IMR-90 (cell line): Measurements from ENCODE around the gene DNAJB4. TPM values are rescaled to one million over a fixed set of nuclear protein-coding genes. Genes with fewer than 3 reads are reported as not detected.

Experiments used
- ATAC-seq: fragments of 200-7000 bp; cut with Tn5 transposase; 2 replicates; pipeline ENCODE4 v1.9.1; 2020; ENCODE audit warnings: low read depth, mild to moderate bottlenecking, moderate library complexity
- BruUV-seq: library from RNA; stranded (reverse); fragments of 400-500 nt; replicated peaks from 2 replicates; lab custom pipeline; 2021; lab: Mats Ljungman, UMichigan
- CTCF ChIA-PET: fragments of 300-600 bp; formaldehyde crosslinking; extraction: SDS; loops from one replicate; lab custom pipeline; 2021; ENCODE audit warnings: antibody characterized with exemption; lab: Yijun Ruan, JAX
- POLR2A ChIA-PET: fragments of 300-600 bp; sonication (Branson Sonifier 250); formaldehyde crosslinking; loops from one replicate; lab custom pipeline; 2022; ENCODE audit warnings: antibody characterized with exemption; ENCODE audit not compliant: unreplicated experiment; lab: Charles Lee
- DNase-seq: peaks from one replicate; pipeline ENCODE4 v3.0.0; 2013
- H2AFZ ChIP-seq: replicated peaks from 2 replicates; pipeline ENCODE3; 2013; ENCODE audit warnings: low read length, mild to moderate bottlenecking; ENCODE audit not compliant: poor library complexity
- H2AK5ac ChIP-seq: 2 replicates; pipeline ENCODE4 v1.6.1; 2013; ENCODE audit warnings: low read depth, low read length, inconsistent platforms
- H2AK9ac ChIP-seq: replicated peaks from 2 replicates; pipeline ENCODE3; 2013; ENCODE audit warnings: mild to moderate bottlenecking, low read depth, low read length, moderate library complexity; ENCODE audit not compliant: poor library complexity
- H2BK120ac ChIP-seq: 2 replicates; pipeline ENCODE4 v1.6.1; 2013; ENCODE audit warnings: low read depth, low read length, inconsistent platforms
- H2BK15ac ChIP-seq: 3 replicates; pipeline ENCODE4 v1.6.1; 2013; ENCODE audit warnings: low read depth, low read length, inconsistent platforms
- H2BK20ac ChIP-seq: 2 replicates; pipeline ENCODE4 v1.6.1; 2013; ENCODE audit warnings: low read depth, mild to moderate bottlenecking, inconsistent platforms, low read length, moderate library complexity
- H2BK5ac ChIP-seq: 2 replicates; pipeline ENCODE4 v1.6.1; 2013; ENCODE audit warnings: mild to moderate bottlenecking, low read depth, low read length, inconsistent platforms; ENCODE audit not compliant: poor library complexity, severe bottlenecking
- H3K14ac ChIP-seq: replicated peaks from 2 replicates; pipeline ENCODE4 v1.6.1; 2013; ENCODE audit warnings: low read depth, low read length, inconsistent platforms
- H3K18ac ChIP-seq: 2 replicates; pipeline ENCODE4 v1.6.1; 2013; ENCODE audit warnings: low read depth, low read length, control low read depth
- H3K23ac ChIP-seq: 2 replicates; pipeline ENCODE4 v1.6.1; 2013; ENCODE audit warnings: low read depth, low read length, inconsistent platforms
- H3K27ac ChIP-seq: 2 replicates; pipeline ENCODE4 v1.5.1; 2013; ENCODE audit warnings: mild to moderate bottlenecking, control low read depth, low read length; ENCODE audit not compliant: insufficient read depth
- H3K27me3 ChIP-seq: 2 replicates; pipeline ENCODE4 v1.6.1; 2013; ENCODE audit warnings: low read length; ENCODE audit not compliant: control insufficient read depth, insufficient read depth
- H3K36me3 ChIP-seq: 2 replicates; pipeline ENCODE4 v1.6.1; 2013; ENCODE audit warnings: low read length, mixed read lengths; ENCODE audit not compliant: control insufficient read depth, insufficient read depth
- H3K4ac ChIP-seq: 2 replicates; pipeline ENCODE4 v1.6.1; 2013; ENCODE audit warnings: low read depth, low read length, inconsistent platforms
- H3K4me1 ChIP-seq: 2 replicates; pipeline ENCODE4 v1.6.1; 2013; ENCODE audit warnings: low read length, mixed read lengths; ENCODE audit not compliant: control insufficient read depth, insufficient read depth
- H3K4me2 ChIP-seq: 2 replicates; pipeline ENCODE4 v1.6.1; 2013; ENCODE audit warnings: low read depth, mild to moderate bottlenecking, control low read depth, low read length, moderate library complexity
- H3K4me3 ChIP-seq: 2 replicates; pipeline ENCODE4 v1.5.1; 2013; ENCODE audit warnings: low read depth, mild to moderate bottlenecking, control low read depth, low read length, moderate library complexity; ENCODE audit not compliant: insufficient read depth
- H3K56ac ChIP-seq: 2 replicates; pipeline ENCODE4 v1.6.1; 2013; ENCODE audit warnings: low read length, inconsistent platforms; ENCODE audit not compliant: insufficient read depth; ENCODE audit errors: extremely low read depth
- H3K79me1 ChIP-seq, 2 experiments: 2 replicates each; pipeline ENCODE4 v1.6.1; 2013; ENCODE audit warnings: low read length in 2 of 2, inconsistent platforms in 1 of 2, low read depth in 1 of 2
- H3K9ac ChIP-seq: 2 replicates; pipeline ENCODE4 v1.6.1; 2013; ENCODE audit warnings: low read depth, low read length, control low read depth
- H3K9me1 ChIP-seq: 2 replicates; pipeline ENCODE4 v1.6.1; 2013; ENCODE audit warnings: low read length, inconsistent platforms; ENCODE audit not compliant: insufficient read depth
- H3K9me3 ChIP-seq: 2 replicates; pipeline ENCODE4 v1.6.1; 2013; ENCODE audit warnings: low read length; ENCODE audit not compliant: control insufficient read depth, insufficient read depth
- H4K20me1 ChIP-seq: 2 replicates; pipeline ENCODE4 v1.6.1; 2013; ENCODE audit warnings: low read length, inconsistent platforms; ENCODE audit not compliant: insufficient read depth
- H4K5ac ChIP-seq: 2 replicates; pipeline ENCODE4 v1.6.1; 2013; ENCODE audit warnings: mild to moderate bottlenecking, low read depth, low read length, control low read depth
- H4K8ac ChIP-seq, 2 experiments: 2 replicates each; pipeline ENCODE4 v1.6.1; 2013; ENCODE audit warnings: low read depth in 2 of 2, low read length in 2 of 2, control low read depth in 1 of 2, inconsistent platforms in 1 of 2
- H4K91ac ChIP-seq: 2 replicates; pipeline ENCODE4 v1.6.1; 2013; ENCODE audit warnings: low read depth, low read length, inconsistent platforms; ENCODE audit not compliant: insufficient read depth
- BHLHE40 ChIP-seq: fragments of 150-350 bp; IDR thresholded peaks from 2 replicates; pipeline ENCODE4 v1.6.1; 2016; ENCODE audit warnings: mild to moderate bottlenecking, low read depth, low read length
- CEBPB ChIP-seq: IDR thresholded peaks from 2 replicates; pipeline ENCODE4 v1.6.1; 2012; ENCODE audit warnings: low read depth, low read length, improper control_type of control experiment
- CHD1 ChIP-seq: IDR thresholded peaks from 2 replicates; pipeline ENCODE4 v1.6.1; 2012; ENCODE audit warnings: low read depth, low read length, improper control_type of control experiment
- ELK1 ChIP-seq: fragments of 150-350 bp; IDR thresholded peaks from 2 replicates; pipeline ENCODE4 v1.6.1; 2016; ENCODE audit warnings: low read depth, mild to moderate bottlenecking, low read length, moderate library complexity, borderline replicate concordance
- MAFK ChIP-seq: IDR thresholded peaks from 2 replicates; pipeline ENCODE4 v1.6.1; 2012; ENCODE audit warnings: low read depth, low read length, improper control_type of control experiment
- MAZ ChIP-seq: IDR thresholded peaks from 2 replicates; pipeline ENCODE4 v1.6.1; 2012; ENCODE audit warnings: low read depth, mild to moderate bottlenecking, low read length, improper control_type of control experiment, moderate library complexity, borderline replicate concordance
- MXI1 ChIP-seq: IDR thresholded peaks from 2 replicates; pipeline ENCODE4 v1.6.1; 2012; ENCODE audit warnings: low read depth, mild to moderate bottlenecking, low read length, moderate library complexity, borderline replicate concordance
- NFE2L2 ChIP-seq: fragments of 150-350 bp; IDR thresholded peaks from 2 replicates; pipeline ENCODE4 v1.6.1; 2016; ENCODE audit warnings: low read depth, mild to moderate bottlenecking, low read length
- POLR2A ChIP-seq: IDR thresholded peaks from 2 replicates; pipeline ENCODE4 v1.6.1; 2012; ENCODE audit warnings: mild to moderate bottlenecking, low read depth, low read length
- RAD21 ChIP-seq: IDR thresholded peaks from 2 replicates; pipeline ENCODE4 v1.6.1; 2012; ENCODE audit warnings: low read length, improper control_type of control experiment
- RCOR1 ChIP-seq: IDR thresholded peaks from 2 replicates; pipeline ENCODE4 v1.6.1; 2012; ENCODE audit warnings: mild to moderate bottlenecking, low read length, improper control_type of control experiment; ENCODE audit not compliant: insufficient replicate concordance
- RFX5 ChIP-seq: IDR thresholded peaks from 2 replicates; pipeline ENCODE4 v1.8.0; 2012; ENCODE audit warnings: low read depth, mild to moderate bottlenecking, low read length, moderate library complexity
- SMC3 ChIP-seq: fragments of 150-350 bp; IDR thresholded peaks from 2 replicates; pipeline ENCODE4 v1.6.1; 2016; ENCODE audit warnings: low read depth, mild to moderate bottlenecking, antibody characterized with exemption, low read length, moderate library complexity
- WGBS, 2 experiments: methylation state at CpG; one replicate each; pipeline versions ENCODE4 v1.1.5 to v1.1.7; 2013; ENCODE audit warnings: missing lambda C conversion rate in 2 of 2; ENCODE audit not compliant: insufficient read length in 1 of 2; ENCODE audit errors: extremely low coverage in 2 of 2; 5-methylcytosine and 5-hydroxymethylcytosine counted together
- dilution Hi-C: fragments of 300-500 bp; cut with HindIII; formaldehyde crosslinking; loops from one replicate; pipeline ENCODE4 v1.14.3; 2018; ENCODE audit warnings: low sequenced_read_pairs; ENCODE audit not compliant: unreplicated experiment
- in situ Hi-C: fragments of 300-500 bp; cut with MboI; formaldehyde crosslinking; loops from 3 replicates; pipeline ENCODE4 v1.14.3; 2019; ENCODE audit warnings: low sequenced_read_pairs, inconsistent platforms, mixed read lengths
- intact Hi-C: fragments of 100-400 bp; cut with micrococcal nuclease; formaldehyde crosslinking; loops from 2 replicates; pipeline ENCODE4 v1.10.0; 2022
- polyA plus RNA-seq, 3 experiments: library from polyadenylated mRNA; depleted of rRNA; stranded (reverse); fragments of >200 nt; gene quantifications; 2 replicates each; pipeline ENCODE4 v1.2.3, GENCODE V29; 2012; ENCODE audit warnings: low replicate concordance in 1 of 3
- total RNA-seq: library from RNA; depleted of rRNA; stranded (reverse); fragments of >200 nt; gene quantifications from 2 replicates; pipeline ENCODE4 v1.2.3, GENCODE V29; 2012
- TF ChIP-seq, protein P1 (sequence below): fragments of 150-350 bp; IDR thresholded peaks from 2 replicates; pipeline ENCODE4 v1.6.1; 2017; ENCODE audit warnings: mild to moderate bottlenecking, antibody characterized with exemption, low read length, low read depth

The DNAJB4 gene
- total and polyA plus RNA-seq, 2 of the 4 experiments (the other 2 are of a cell fraction), result 30.6 to 31.0 TPM

DNA sequence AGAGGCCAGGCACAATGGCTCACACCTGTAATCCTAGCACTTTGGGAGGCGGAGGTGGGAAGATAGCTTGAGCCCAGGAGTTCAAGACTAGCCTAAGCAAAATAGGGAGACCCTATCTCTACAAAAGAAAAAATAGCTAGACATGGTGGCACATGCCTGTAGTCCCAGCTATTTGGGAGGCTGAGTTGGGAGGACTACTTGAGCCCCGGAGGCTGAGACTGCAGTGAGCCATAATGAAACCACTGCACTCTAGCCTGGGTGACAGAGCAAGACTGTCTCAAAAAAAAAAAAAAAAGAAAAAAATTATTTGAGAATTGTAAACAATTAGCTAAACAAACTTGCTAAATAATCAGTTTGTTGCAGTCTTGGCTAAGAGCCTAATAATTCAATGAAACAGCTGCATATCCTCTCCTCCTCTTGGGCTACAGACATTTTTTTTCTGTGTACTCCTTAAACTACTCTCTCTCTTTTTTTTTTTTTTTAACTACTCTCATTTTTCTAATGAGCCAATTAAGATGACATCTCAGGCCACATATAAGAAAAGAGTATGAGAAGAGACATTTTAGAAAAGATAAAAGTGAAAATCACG is 10.5 kb upstream of the DNAJB4 start:
- Histone ChIP-seq H3K23ac (no peak overlapping the region), H3K4me2 (no peak overlapping the region), H2AFZ (no peak overlapping the region), H3K4me1 (no peaks in the 10 kb centered on the region), H2BK20ac (no peak overlapping the region), H4K20me1 (no peaks in the 10 kb centered on the region), H3K27ac (no peak overlapping the region), H3K9me3 (no peaks in the 10 kb centered on the region), H3K4ac (no peak overlapping the region), H2BK5ac (no peak overlapping the region), H4K91ac (no peak overlapping the region), H3K56ac (no peak overlapping the region), H4K5ac (no peak overlapping the region), H3K9ac (no peak overlapping the region), H2AK5ac (no peak overlapping the region), H3K36me3 (peaks cover 13% of the 10 kb centered on the region), H3K4me3 (no peak overlapping the region), H3K9me1 (peaks cover 6% of the 10 kb centered on the region), H2BK15ac (no peak overlapping the region), H2BK120ac (no peak overlapping the region), H4K8ac (no peak overlapping the region), H3K14ac (no peak overlapping the region), H3K18ac (no peak overlapping the region), H3K79me1 (peaks cover 33 to 44% of the 10 kb centered on the region in 2 experiments; a peak in 3 of 4 replicates), H2AK9ac (no peak overlapping the region), H3K27me3 (no peaks in the 10 kb centered on the region)
- ChIA-PET CTCF (interaction anchor here (0.6 to 0.7 kb wide), 3 partner anchors 19 to 496 kb away, joined by 3 to 7 read pairs (median 3); no protein-coding TSS in a partner anchor), POLR2A (no interaction called here)
- DNase-seq (no peak), ATAC-seq (no peak)
- in situ Hi-C loops, result no loop called here
- dilution Hi-C loops, result no loop called here
- WGBS, 2 experiments, result 83% methylated on average over 1 of the region's 3 CpGs; no CpG with 5 or more reads in 1 of the 2 experiments
- BruUV-seq, result no TSS peak
- intact Hi-C loops, result no loop called here
- TF ChIP-seq RFX5 (no peak), NFE2L2 (no peak), RCOR1 (no peak), MAZ (no peak), SMC3 (no peak), BHLHE40 (no peak), MXI1 (no peak), MAFK (no peak), CEBPB (no peak), ELK1 (no peak), CHD1 (no peak), RAD21 (no peak), POLR2A (no peak)
- TF ChIP-seq, protein P1, sequence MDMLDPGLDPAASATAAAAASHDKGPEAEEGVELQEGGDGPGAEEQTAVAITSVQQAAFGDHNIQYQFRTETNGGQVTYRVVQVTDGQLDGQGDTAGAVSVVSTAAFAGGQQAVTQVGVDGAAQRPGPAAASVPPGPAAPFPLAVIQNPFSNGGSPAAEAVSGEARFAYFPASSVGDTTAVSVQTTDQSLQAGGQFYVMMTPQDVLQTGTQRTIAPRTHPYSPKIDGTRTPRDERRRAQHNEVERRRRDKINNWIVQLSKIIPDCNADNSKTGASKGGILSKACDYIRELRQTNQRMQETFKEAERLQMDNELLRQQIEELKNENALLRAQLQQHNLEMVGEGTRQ, result no peak
